ENCODE measurements around the gene IDUA.

The IDUA gene

GRCh38 chr4:1015179-1015578 is 28.3 kb downstream of the IDUA start:
- no peak for DNase-seq (ENCODE audit: low read depth, low spot score)

- no peak for DNase-seq (ENCODE audit: low read depth, low spot score)
Observed at GRCh38 chr4:1015746-1016145, 28.9 kb downstream of the IDUA start.

GRCh38 chr4:1017211-1017610 is 30.4 kb downstream of the IDUA start:
- DNase-seq (ENCODE audit: low read depth, low spot score) = no peak

GRCh38 chr4:1017706-1018105 is 30.9 kb downstream of the IDUA start:
- no peak for DNase-seq (ENCODE audit: low read depth, low spot score)

GRCh38 chr4:1018147-1019020 is 31.5 kb downstream of the IDUA start:
- no peak for DNase-seq (ENCODE audit: low read depth, low spot score)

- no peak for DNase-seq (ENCODE audit: low read depth, low spot score)
Observed at GRCh38 chr4:1019320-1019719, 32.5 kb downstream of the IDUA start.

- no peak for DNase-seq (ENCODE audit: low read depth, low spot score)
Observed at GRCh38 chr4:1019729-1020470, 33.1 kb downstream of the IDUA start.

- no peak for DNase-seq (ENCODE audit: low read depth, low spot score)
Observed at GRCh38 chr4:1021386-1022050, 34.7 kb downstream of the IDUA start.

GRCh38 chr4:1022051-1022738 is 35.4 kb downstream of the IDUA start:
- DNase-seq (ENCODE audit: low read depth, low spot score) = no peak

GRCh38 chr4:1022739-1023066 is 35.9 kb downstream of the IDUA start:
- no peak for DNase-seq (ENCODE audit: low read depth, low spot score)

GRCh38 chr4:1023075-1023640 is 36.3 kb downstream of the IDUA start:
- no peak for DNase-seq (ENCODE audit: low read depth, low spot score)

- no peak for DNase-seq (ENCODE audit: low read depth, low spot score)
Observed at GRCh38 chr4:1023895-1024740, 37.3 kb downstream of the IDUA start.

GRCh38 chr4:1024882-1025545 is 38.2 kb downstream of the IDUA start:
- no peak for DNase-seq (ENCODE audit: low read depth, low spot score)

GRCh38 chr4:1026115-1026514 is 39.3 kb downstream of the IDUA start:
- no peak for DNase-seq (ENCODE audit: low read depth, low spot score)

GRCh38 chr4:1027219-1027914 is 40.5 kb downstream of the IDUA start:
- DNase-seq (ENCODE audit: low read depth, low spot score) = no peak

GRCh38 chr4:1027915-1028238 is 41.0 kb downstream of the IDUA start:
- no peak for DNase-seq (ENCODE audit: low read depth, low spot score)

GRCh38 chr4:1028574-1029220 is 41.9 kb downstream of the IDUA start:
- DNase-seq (ENCODE audit: low read depth, low spot score) = no peak

- DNase-seq (ENCODE audit: low read depth, low spot score) = no peak
Observed at GRCh38 chr4:1029529-1029928, 42.7 kb downstream of the IDUA start.

GRCh38 chr4:1030031-1030430 is 43.2 kb downstream of the IDUA start:
- no peak for DNase-seq (ENCODE audit: low read depth, low spot score)
